ENCODE results near the gene SETX. TPM values are rescaled to one million over a fixed set of nuclear protein-coding genes. Genes with fewer than 3 reads are reported as not detected.

SETX gene
- total and polyA plus RNA-seq, 12 donors = 16.9 to 35.1 (median 27.4) TPM

- 55 to 66% methylated on average over 19 of the region's 19 CpGs for WGBS, 2 donors
- DNase-seq (peak; percentile 49 to 57), ATAC-seq (peak in 1 of 8 donors; percentile 22)
- no peak overlapping the region for H3K4me3 ChIP-seq
- intact Hi-C loops (cut with DNase I) = no loop called here
- no peaks in the 10 kb centered on the region for H3K9me3 ChIP-seq
- peaks cover 0 to 44% (median 29%) of the 10 kb centered on the region in 9 donors for H3K4me1 ChIP-seq
- no peaks in the 10 kb centered on the region for H3K36me3 ChIP-seq
- no peak for TF ChIP-seq CTCF (IDR thresholded peaks at IDR 0.05)
- H3K27ac ChIP-seq = peak overlapping the region in 3 of 10 donors; percentile 34 to 48 (median 39)
- peaks cover 0 to 27% (median 11%) of the 10 kb centered on the region in 7 donors for H3K27me3 ChIP-seq
Observed at GRCh38 chr9:132244582-132245455, 110.0 kb downstream of the SETX start.

DNA sequence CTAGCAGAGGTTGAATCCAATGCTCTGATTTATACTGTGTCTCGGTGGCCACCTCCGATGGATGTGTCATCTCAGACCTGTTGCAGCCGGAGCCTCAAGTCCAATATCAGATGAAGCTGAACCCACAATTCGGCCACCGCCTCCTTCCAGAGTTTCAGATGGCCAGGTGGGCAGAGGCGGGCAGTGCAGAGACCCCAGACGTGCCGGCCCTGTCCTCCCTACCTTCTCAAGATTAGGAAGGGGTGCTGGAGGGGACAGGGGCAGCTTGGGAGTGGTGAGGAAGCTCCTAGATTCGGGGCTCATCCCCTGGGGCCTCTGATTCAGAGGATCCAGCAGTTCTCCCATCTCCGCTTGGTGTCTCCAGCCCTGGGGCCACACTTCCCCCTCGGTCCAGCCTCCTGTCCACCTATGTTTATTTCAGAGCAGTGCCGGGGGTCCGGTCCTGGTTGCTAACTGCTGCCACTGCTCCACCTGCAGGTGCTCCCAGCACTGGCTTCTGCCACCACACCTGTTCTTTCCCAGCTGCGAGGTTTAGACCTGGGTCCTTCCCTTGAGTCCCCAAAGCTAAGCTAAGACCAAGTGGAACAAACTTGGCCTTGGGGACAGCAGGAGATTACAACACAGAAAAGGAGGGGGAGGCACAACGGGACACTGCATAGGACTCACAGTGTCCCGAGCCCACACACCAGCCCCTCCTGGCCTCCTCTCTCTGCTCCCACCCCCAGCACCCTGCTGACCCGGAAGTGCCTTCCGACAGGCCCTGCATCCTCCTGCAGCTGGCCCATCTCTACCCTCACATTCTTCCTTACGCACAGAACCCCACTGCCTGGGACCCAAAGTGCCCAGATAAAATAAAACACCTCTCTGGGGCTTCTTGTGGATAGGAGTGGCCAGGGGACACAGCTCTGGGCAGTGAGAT lies 111.4 kb downstream of the SETX start:
- H3K4me3 ChIP-seq = peak overlapping the region in 5 of 10 donors; percentile 62 to 77 (median 67)
- H3K36me3 ChIP-seq = no peaks in the 10 kb centered on the region
- H3K27me3 ChIP-seq = peaks cover 0 to 27% (median 11%) of the 10 kb centered on the region in 7 donors
- ATAC-seq (no peak), DNase-seq (no peak)
- intact Hi-C loops (cut with DNase I) = no loop called here
- WGBS, 2 donors = 87 to 95% methylated on average over 19 of the region's 19 CpGs
- H3K9me3 ChIP-seq = no peaks in the 10 kb centered on the region
- H3K4me1 ChIP-seq = peaks cover 0 to 47% (median 29%) of the 10 kb centered on the region in 9 donors
- TF ChIP-seq CTCF (IDR thresholded peaks at IDR 0.05) = no peak
- H3K27ac ChIP-seq = no peak overlapping the region

DNA sequence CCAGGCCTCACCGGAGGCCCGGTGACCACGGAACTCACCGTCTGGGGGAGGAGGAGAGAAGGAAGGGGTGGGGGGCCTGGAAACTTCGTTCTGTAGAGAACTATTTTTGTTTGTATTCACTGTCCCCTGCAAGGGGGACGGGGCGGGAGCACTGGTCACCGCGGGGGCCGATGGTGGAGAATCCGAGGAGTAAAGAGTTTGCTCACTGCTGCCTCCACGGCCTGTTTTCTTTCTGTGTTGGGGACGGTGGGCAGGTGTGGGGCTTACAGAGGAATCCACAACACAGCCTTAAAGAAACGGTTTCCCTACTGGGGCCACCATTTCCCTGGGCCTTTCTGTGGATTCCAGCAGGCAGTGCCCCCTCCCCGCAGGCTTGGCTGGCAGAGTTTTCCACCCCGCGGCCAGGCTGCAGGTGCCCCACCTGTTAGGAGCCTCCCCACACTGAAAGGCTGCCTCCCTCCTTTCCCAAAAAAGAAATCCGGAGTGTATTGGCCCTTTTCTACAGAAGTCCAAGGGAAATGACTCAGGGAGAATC lies 112.1 kb downstream of the SETX start:
- DNase-seq (no peak), ATAC-seq (no peak)
- WGBS, 2 donors = 18 to 21% methylated on average over 18 of the region's 18 CpGs
- H3K9me3 ChIP-seq = no peaks in the 10 kb centered on the region
- H3K4me1 ChIP-seq = peaks cover 0 to 49% (median 29%) of the 10 kb centered on the region in 9 donors
- intact Hi-C loops (cut with DNase I) = no loop called here
- H3K27ac ChIP-seq = peak overlapping the region in 5 of 10 donors; percentile 12 to 78 (median 28)
- TF ChIP-seq CTCF (IDR thresholded peaks at IDR 0.05) = no peak
- peak overlapping the region in 9 of 10 donors; percentile 51 to 84 (median 66) for H3K4me3 ChIP-seq
- H3K36me3 ChIP-seq = no peaks in the 10 kb centered on the region
- H3K27me3 ChIP-seq = peaks cover 0 to 27% (median 9%) of the 10 kb centered on the region in 7 donors
